Activated CD4-positive, alpha-beta T cell treated with anti-CD3 and anti-CD28 coated beads, Interleukin-2, amount 50 U/mL, for 4 hours (primary cell): ENCODE results near the gene HOXC13.

Experiments
- DNase-seq, 2 experiments: peaks; one replicate each; pipeline ENCODE4 v3.0.0-alpha.2; 2020

The HOXC13 gene

DNA sequence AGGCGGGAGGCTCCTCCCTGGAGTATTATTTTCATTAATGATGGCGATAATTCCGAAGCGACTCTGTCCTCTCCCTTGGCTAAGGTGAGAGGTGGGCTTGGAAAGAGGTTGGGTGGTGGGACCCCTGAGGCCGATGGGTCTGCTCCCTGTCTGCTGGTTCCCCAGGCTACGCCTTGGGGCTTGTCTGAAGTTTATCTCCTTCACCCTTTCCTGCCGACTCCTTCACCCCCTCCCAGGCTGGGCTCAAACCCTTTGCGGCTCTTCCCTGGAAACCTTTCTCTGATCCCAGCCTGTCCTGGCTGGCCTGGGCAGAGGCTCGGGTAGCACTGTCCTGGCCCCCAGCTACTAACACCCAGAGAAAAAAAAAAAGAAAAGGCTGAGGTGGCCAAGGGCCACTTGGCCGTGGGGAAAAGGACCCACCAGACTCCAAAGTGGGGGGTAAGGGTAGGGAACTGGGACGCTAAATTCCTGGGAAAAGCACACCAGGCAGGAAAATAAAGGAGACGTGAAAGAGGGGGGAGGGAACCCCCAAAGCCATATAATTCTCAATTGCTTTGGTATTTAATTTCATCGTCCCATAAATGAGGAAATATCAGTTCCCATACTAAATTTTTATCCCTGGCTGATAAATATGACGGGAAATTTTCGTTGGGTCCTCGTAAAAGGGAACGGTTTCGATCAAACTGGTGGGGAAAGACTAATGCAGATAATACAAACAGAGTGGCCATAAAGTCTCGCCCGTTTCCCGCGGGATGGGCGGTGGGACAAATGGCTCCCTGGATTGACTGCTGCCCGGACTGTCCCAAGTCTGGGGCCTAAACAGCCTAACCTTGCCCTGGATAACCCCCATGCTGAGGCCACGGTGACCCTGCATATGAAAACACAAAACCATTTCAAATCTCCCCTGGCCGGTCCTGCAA is 44.3 kb downstream of the HOXC13 start:
- DNase-seq = no peak

DNA sequence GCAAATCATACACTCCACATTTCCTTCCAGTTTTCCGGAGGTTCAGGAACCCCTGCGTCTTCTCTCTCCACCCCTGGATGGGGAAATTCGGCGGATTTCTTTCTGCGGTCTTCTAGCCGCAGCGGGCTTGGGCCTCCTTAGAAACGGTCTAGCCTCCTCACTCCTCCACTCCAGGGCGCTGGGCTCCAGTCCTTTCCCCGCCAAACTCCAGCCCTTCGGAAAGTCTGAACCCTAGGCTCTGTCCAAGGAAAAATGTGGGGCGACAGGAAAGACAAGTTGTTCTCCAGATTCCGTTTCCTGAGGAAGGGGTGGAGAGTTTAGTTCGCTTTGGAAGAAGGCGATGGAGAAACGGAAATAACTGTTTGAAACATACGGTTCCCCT is 44.9 kb downstream of the HOXC13 start:
- DNase-seq = no peak

GRCh38 chr12:53983950-53984572 is 45.4 kb downstream of the HOXC13 start:
- no peak for DNase-seq

GRCh38 chr12:53984901-53985691 is 46.5 kb downstream of the HOXC13 start, which contains the start of gene HOXC10:
Gene HOXC10, plus strand, starts transcription at chr12:53985146. Its CDS starts 114 bp downstream, at chr12:53985260.
- peak; percentile 68 to 70 for DNase-seq

DNA sequence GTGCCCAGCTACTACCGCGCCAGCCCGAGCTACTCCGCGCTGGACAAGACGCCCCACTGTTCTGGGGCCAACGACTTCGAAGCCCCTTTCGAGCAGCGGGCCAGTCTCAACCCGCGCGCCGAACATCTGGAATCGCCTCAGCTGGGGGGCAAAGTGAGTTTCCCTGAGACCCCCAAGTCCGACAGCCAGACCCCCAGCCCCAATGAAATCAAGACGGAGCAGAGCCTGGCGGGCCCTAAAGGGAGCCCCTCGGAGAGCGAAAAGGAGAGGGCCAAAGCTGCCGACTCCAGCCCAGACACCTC is 47.0 kb downstream of the HOXC13 start:
- DNase-seq = no peak

DNA sequence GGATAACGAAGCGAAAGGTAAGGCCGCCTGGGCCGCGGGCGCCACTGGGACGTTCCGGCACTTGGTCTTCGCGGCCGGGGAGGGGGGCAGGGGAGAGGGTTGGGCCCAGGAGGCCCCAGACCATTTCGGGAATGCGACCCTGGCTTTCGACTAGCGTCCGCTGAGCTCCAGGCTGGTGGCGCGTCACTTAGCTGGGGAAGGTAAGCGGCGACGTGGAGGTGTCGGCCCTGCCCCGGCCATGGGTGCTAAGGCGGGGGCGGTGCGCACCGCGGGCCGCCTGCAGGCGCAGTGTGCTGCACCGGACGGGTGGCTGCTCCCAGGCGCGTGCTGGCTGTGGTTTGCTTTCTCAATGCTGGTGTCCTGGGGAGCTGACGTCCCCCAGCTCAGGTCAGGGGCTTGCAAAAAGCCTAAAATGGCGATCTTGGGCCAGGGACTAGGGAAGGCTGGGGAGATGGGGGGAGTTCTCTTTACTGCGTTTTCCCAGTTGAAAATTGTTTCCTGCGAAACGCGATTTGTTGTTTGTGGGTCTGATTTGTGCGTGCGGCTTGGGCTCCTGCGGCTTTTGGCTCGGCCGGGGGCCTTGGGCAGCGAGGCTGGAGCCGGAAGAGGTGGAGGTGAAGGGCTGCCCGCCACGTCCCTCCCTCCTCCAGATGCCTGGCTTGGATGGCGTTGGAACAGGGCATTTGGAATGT is 47.5 kb downstream of the HOXC13 start:
- no peak for DNase-seq

DNA sequence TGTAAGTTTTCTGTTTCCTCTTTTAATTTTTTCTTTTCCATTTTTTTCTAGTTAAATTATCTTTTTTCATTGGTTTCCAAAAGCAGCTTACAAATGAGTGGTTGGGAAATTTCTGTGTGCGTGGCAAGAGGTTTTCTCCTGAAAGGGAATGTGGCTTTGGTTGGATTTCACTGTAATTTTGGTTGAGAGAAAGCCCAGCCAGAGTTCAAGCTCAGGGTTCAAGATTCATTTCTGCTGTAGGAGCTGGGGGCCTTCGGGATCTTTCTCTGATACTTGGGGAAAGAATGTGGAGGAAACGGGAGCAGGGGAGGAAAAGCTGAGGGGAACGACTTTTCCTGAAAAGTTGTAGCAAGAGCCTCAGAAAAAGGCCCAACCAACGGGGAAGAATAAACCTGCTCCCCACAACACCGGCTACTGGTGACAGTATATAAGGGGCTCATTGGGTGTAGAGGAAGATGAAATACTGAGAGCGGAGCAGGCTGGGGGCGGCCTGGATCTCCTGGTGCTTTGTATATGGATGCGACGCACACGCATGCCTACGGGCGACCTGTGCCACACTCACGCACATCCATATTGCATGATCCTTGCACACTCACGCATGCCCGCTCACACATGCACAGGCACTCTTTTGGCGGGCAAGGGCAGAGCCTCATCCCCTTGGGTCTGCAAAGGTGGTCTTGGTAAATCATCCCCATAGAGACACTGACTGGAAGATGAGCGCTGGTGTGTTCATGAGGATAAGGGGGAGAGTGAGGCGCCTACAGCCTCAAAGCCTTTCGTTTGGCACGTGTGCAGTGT is 48.3 kb downstream of the HOXC13 start:
- no peak for DNase-seq

DNA sequence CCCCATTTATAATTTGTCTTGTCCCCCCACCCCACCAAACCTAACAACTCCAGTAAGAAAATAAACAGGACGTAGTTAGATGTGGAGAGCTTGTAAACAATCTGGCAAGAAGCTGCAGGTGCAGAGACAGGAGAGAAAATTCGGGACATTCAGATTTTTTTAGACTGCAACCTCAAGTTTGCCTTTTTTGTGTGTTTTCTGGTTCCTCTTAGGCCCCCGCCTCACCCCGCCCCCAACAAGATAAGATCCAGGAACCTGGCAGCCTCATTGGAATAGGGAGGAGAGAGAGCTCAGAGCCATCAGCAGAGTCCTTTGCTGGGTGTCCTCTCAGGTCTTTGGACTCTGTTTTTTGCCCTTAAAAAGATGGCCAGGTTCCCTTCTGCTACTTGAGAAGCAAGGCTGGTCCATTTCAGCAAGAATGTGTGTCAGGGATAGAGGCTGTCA is 49.2 kb downstream of the HOXC13 start:
- no peak for DNase-seq

DNA sequence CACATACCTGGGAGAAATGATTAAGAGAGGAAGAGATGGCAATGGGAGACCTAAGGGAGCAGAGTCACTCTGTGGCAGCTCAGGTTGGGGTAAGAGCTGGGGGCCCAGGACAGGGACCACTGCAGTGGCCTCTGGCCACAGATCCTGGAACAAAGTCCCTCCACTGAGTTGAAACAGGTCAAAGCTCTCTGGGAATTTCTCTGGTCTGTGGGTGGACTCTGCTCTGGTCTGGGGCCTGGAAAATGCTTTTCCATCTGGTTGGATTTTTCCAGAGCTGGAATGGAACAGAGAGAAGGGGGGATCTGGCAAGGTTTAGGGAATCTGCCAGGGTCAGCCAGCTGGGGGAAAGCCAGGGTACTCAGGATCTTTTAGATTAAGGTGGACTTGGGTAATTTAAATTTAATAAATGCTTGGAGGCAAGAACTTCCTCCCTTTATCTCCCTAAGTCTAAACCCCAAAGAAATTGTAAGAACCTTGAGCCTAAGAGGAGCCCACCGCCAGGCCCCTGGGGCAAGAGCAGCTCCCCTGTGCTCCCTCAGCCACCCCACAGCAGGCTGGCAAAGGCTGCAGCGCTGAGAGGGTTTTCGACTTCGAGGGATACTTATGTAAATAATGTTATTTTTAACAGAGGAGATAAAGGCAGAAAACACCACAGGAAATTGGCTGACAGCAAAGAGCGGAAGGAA is 50.1 kb downstream of the HOXC13 start:
- no peak for DNase-seq

GRCh38 chr12:53989227-53990113 is 50.8 kb downstream of the HOXC13 start:
- no peak for DNase-seq

GRCh38 chr12:53990311-53991076 is 51.9 kb downstream of the HOXC13 start:
- no peak for DNase-seq

- no peak for DNase-seq
Observed at GRCh38 chr12:53991077-53991460, 52.4 kb downstream of the HOXC13 start.

- DNase-seq = no peak
Observed at GRCh38 chr12:53992377-53992889, 53.8 kb downstream of the HOXC13 start.

DNA sequence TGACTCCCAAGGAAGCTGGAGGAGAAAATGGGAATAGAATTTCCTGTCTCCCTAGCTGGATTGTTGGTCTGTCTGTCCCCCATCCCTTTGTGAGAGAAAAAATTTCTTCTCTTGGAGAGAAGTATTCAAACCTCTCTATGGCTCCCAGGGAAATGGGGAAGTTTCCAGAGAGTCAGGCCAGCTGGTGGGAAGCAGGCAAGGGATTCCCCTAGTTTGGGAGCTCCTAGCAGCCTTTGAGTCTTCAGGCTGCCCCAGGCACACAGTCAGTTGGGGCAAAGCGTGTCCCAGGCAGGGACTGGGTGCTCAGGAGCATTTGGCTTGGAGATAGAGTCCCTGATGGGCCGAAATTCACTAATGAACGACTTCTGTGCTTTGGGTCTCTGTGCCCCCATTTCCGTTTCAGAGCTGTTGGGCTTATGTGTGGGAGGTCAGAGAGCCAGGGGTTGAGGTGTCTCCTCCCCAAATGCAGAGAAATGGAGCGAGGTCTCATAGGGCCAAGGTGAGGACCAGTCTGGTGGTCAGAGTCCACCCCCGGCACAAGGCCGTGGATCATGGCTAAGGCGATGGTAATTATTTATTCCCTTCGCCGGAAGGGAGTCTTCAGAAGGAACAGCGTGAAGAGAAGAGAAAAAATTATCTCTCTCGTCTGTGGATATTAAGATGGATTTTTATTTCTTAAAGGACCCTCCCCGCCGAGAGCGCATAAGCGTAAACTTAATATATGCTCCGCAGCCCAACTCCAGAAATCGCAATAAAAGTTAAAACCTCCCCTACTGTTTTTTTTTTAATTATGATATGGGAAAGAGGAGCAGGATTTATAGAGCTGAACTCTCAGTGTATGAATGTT is 54.8 kb downstream of the HOXC13 start:
- no peak for DNase-seq

GRCh38 chr12:53994009-53994263 is 55.3 kb downstream of the HOXC13 start:
- DNase-seq = no peak

DNA sequence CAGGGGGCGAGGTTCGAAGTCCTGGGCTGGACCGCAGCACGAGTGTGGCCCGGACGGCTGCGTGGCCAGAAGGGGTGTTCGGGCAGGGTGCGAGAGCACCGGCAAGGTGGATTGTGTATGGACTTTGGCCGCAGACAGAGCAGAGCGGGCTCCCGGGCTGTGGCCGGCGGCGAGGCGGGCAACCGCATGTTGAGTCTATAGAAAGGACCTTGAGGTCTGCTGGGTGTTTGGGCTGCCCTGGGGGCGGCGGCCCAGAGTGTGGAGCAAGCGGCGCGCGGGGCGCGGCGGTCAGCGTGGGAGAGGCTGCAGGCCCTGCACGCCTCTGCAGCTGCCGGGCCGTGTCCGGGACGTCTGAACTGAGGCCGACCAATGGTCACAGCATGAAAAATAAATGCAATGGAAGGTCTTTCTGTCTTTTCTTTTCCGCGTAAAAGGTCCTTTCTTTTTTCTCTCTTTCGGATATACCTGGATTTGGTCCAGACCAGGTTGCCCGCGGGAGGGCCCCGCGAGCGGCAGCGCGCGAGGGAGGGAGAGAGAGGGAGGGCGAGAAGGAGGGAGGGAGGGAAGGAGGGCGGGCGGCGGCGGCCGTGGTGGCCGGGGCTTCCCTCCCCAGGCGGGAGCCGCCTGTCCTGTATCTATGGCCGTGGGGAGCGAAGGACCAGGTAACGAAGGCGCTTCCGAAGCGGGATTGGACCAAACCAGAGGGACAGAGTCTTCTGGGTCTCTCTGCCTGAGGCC is 55.8 kb downstream of the HOXC13 start:
- no peak for DNase-seq

GRCh38 chr12:53995002-53995377 is 56.4 kb downstream of the HOXC13 start:
- DNase-seq = no peak
